Gastrocnemius medialis (tissue), 4 donors: ENCODE data around the gene RPGR. TPM values are rescaled to one million over a fixed set of nuclear protein-coding genes. Genes with fewer than 3 reads are reported as not detected.

Experiments
- ATAC-seq, 2 donors: fragments of 150-250 bp; one replicate each; pipeline ENCODE4 v1.9.1; 2016
- DNase-seq, 2 donors: peaks; one replicate each; pipeline ENCODE4 v3.0.0-alpha.2; 2019
- H3K27ac ChIP-seq, 4 donors: fragments of 200-600 bp; sonication (generic); 1 replicate in 1 of 4; 2 replicates in 3 of 4; pipeline ENCODE4 v1.5.1; 2016 to 2018; ENCODE audit warnings: mild to moderate bottlenecking in 2 of 4, moderate library complexity in 1 of 4
- H3K27me3 ChIP-seq, 3 donors: fragments of 200-600 bp; sonication (generic) in 2 of 3; 1 replicate in 1 of 3; 2 replicates in 2 of 3; pipeline versions ENCODE4 v1.5.1 to v1.6.0; 2016 to 2019; ENCODE audit warnings: mild to moderate bottlenecking in 1 of 3, moderate library complexity in 1 of 3
- H3K36me3 ChIP-seq, 2 donors: fragments of 200-600 bp; sonication (generic) in 1 of 2; one replicate each; pipeline ENCODE4 v1.5.1; 2017 to 2018
- H3K4me1 ChIP-seq, 2 donors: fragments of 200-600 bp; sonication (generic) in 1 of 2; one replicate each; pipeline ENCODE4 v1.5.1; 2016 to 2017; ENCODE audit warnings: mild to moderate bottlenecking in 2 of 2
- H3K4me3 ChIP-seq, 4 donors: fragments of 200-600 bp; sonication (generic) in 3 of 4; 1 replicate in 1 of 4; 2 replicates in 3 of 4; pipeline ENCODE4 v1.5.1; 2016 to 2019; ENCODE audit warnings: mild to moderate bottlenecking in 2 of 4
- H3K9me3 ChIP-seq, 3 donors: fragments of 200-600 bp; sonication (generic) in 2 of 3; 1 replicate in 1 of 3; 2 replicates in 2 of 3; pipeline ENCODE4 v1.5.1; 2016 to 2019
- POLR2A ChIP-seq, 2 donors: fragments of 450-650 bp; IDR thresholded peaks; one replicate each; pipeline ENCODE4 v1.6.1; 2017; ENCODE audit warnings: antibody characterized with exemption in 2 of 2, mild to moderate bottlenecking in 2 of 2, moderate library complexity in 2 of 2
- in situ Hi-C, 4 donors: fragments of 200-750 bp; cut with MboI; loops; one replicate each; pipeline versions ENCODE4 v1.15.0 to v1.8.0; 2017; ENCODE audit warnings: low sequenced_read_pairs in 4 of 4
- intact Hi-C: fragments of 100-400 bp; cut with DNase I; formaldehyde crosslinking; loops from one replicate; pipeline ENCODE4 v1.15.1; 2023; ENCODE audit warnings: low total_unique reads
- total RNA-seq, 4 donors: library from RNA; depleted of rRNA; stranded (reverse); fragments of >200 nt; gene quantifications; one replicate each; pipeline versions ENCODE4 v1.1.0 to v1.2.3, GENCODE V29; 2016
- TF ChIP-seq, protein P1 (sequence below), 5 experiments: fragments of 450-650 bp in 3 of 5; fragments of 200-600 bp in 2 of 5; sonication (generic) in 2 of 5; IDR thresholded peaks in 4 of 5; conservative IDR thresholded peaks in 1 of 5; 1 replicate in 4 of 5; 2 replicates in 1 of 5; pipeline ENCODE4 v1.5.1; 2016 to 2019; ENCODE audit warnings: antibody characterized with exemption in 5 of 5, mild to moderate bottlenecking in 3 of 5, moderate library complexity in 3 of 5

RPGR gene
- total RNA-seq, 4 donors from 2014 or later: 10.5 to 28.7 (median 13.7) TPM

DNA sequence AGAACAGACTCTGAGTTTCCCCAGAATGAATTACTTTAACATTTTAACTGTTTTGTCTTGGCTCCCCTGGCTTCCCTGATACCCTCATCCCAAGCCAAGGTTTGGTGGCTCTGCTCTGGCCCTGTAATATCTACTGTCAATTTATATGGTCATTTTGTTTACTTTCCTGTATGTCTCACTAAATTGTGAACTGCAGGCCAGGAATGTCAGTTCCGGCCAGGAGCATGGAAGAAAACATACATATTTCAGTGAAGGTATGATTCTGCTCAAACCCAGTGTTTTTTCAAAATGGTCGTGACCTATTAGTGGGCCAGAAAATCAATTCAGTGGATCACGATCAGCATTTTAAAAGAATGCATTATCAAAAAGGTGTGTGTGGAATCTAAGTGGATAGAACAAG is 1.2 kb downstream of the RPGR start:
- no peaks in the 10 kb centered on the region for H3K9me3 ChIP-seq

DNA sequence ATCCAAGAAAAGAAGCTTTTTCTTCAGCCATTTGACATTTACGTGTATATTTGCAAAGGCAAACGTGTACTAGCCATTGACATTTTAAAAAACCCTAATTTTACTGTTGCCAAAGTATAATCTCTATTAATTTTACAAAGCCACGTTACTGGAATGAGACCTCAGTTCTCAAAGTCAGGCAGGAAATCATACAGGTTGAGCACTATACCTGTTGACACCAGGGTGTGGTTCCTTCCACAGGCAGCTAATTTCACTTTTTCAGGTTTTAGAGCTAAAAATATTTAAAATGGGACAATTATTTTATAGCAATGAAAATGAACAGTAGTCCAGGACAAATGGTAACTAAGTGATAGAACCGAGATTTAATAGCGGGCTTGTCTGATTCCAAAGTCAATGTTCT is 6.5 kb downstream of the RPGR start:
- no peak for DNase-seq
- no peaks in the 10 kb centered on the region for H3K9me3 ChIP-seq
- in situ Hi-C loops: no loop called here
- intact Hi-C loops: loop anchor here (10.0 kb wide), 1 partner anchor 576 kb away; no protein-coding TSS in a partner anchor
- no peaks in the 10 kb centered on the region for H3K4me1 ChIP-seq
- H3K27ac ChIP-seq: no peak overlapping the region
- ATAC-seq: no peak
- no peaks in the 10 kb centered on the region for H3K27me3 ChIP-seq
- no peak for TF ChIP-seq POLR2A (IDR thresholded peaks at IDR 0.05)
- TF ChIP-seq, protein P1, sequence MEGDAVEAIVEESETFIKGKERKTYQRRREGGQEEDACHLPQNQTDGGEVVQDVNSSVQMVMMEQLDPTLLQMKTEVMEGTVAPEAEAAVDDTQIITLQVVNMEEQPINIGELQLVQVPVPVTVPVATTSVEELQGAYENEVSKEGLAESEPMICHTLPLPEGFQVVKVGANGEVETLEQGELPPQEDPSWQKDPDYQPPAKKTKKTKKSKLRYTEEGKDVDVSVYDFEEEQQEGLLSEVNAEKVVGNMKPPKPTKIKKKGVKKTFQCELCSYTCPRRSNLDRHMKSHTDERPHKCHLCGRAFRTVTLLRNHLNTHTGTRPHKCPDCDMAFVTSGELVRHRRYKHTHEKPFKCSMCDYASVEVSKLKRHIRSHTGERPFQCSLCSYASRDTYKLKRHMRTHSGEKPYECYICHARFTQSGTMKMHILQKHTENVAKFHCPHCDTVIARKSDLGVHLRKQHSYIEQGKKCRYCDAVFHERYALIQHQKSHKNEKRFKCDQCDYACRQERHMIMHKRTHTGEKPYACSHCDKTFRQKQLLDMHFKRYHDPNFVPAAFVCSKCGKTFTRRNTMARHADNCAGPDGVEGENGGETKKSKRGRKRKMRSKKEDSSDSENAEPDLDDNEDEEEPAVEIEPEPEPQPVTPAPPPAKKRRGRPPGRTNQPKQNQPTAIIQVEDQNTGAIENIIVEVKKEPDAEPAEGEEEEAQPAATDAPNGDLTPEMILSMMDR (IDR thresholded peaks at IDR 0.05 in 4 of 5, conservative IDR thresholded peaks at IDR 0.05 in 1 of 5): no peak
- peaks cover 0 to 16% of the 10 kb centered on the region in 2 donors for H3K36me3 ChIP-seq
- H3K4me3 ChIP-seq: no peak overlapping the region

More for the DNA sequence above, 1.2 kb downstream of the RPGR start:
- no peak for DNase-seq
- Histone ChIP-seq H3K27me3 (no peaks in the 10 kb centered on the region), H3K4me3 (peak overlapping the region; percentile 72 to 85 (median 78)), H3K36me3 (no peaks in the 10 kb centered on the region), H3K27ac (peak overlapping the region; percentile 85 to 93 (median 92)), H3K4me1 (no peaks in the 10 kb centered on the region)
- in situ Hi-C loops: no loop called here
- intact Hi-C loops: loop anchor here (2.0 to 10.0 kb wide), 3 partner anchors 134 to 581 kb away; no protein-coding TSS in a partner anchor
- TF ChIP-seq POLR2A (IDR thresholded peaks at IDR 0.05): no peak
- TF ChIP-seq, protein P1 (IDR thresholded peaks at IDR 0.05 in 4 of 5, conservative IDR thresholded peaks at IDR 0.05 in 1 of 5): no peak
- no peak for ATAC-seq

DNA sequence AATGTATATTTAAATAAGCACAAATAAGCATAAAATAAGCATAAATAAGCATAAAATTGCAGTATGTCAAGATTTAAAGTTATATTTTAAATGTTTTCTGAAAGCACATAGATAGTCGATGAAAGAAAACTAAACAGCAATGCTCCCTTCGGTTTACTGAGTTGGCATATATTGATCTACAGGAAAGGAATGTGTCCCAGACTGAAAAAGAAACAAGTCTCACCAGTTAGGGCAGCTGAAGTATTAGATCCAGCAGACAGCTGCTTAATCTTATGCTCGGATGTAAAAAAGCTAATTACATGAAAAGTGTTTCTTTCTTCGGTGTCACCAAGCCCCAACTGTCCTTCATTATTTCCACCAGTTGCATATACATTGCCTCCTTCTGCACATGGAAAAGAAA is 8.7 kb downstream of the RPGR start:
- ATAC-seq: no peak
- no peak for TF ChIP-seq POLR2A (IDR thresholded peaks at IDR 0.05)
- TF ChIP-seq, protein P1 (IDR thresholded peaks at IDR 0.05 in 4 of 5, conservative IDR thresholded peaks at IDR 0.05 in 1 of 5): no peak
- Histone ChIP-seq H3K9me3 (no peaks in the 10 kb centered on the region), H3K4me1 (no peaks in the 10 kb centered on the region), H3K27me3 (no peaks in the 10 kb centered on the region), H3K36me3 (peaks cover 0 to 25% of the 10 kb centered on the region in 2 donors), H3K27ac (no peak overlapping the region), H3K4me3 (no peak overlapping the region)
- in situ Hi-C loops (no loop called here), intact Hi-C loops (no loop called here)
- DNase-seq: no peak

DNA sequence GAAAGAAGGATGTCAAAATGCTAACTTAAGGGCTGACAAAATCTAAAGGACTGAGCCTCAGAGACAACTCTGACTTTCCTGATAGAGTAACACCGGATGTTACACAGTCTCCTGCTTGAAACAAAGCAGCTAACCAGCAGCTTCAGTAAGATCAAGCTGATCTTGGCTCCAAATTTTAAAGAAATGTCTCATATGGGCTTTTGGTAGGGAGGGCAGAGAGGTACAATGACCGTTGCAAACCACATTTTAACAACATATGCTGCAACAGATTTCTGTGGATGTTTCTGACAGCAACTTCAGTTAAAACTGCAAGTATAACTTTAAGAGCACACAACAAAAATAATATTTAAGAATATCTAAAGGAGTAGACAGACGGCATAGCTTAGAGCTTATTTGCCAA is 9.1 kb downstream of the RPGR start:
- intact Hi-C loops: no loop called here
- in situ Hi-C loops: no loop called here
- H3K27ac ChIP-seq: no peak overlapping the region
- ATAC-seq: no peak
- no peaks in the 10 kb centered on the region for H3K9me3 ChIP-seq
- no peak for DNase-seq
- no peak overlapping the region for H3K4me3 ChIP-seq
- peaks cover 0 to 29% of the 10 kb centered on the region in 2 donors for H3K36me3 ChIP-seq
- TF ChIP-seq, protein P1 (IDR thresholded peaks at IDR 0.05 in 4 of 5, conservative IDR thresholded peaks at IDR 0.05 in 1 of 5): no peak
- TF ChIP-seq POLR2A (IDR thresholded peaks at IDR 0.05): no peak
- H3K4me1 ChIP-seq: no peaks in the 10 kb centered on the region
- H3K27me3 ChIP-seq: no peaks in the 10 kb centered on the region

DNA sequence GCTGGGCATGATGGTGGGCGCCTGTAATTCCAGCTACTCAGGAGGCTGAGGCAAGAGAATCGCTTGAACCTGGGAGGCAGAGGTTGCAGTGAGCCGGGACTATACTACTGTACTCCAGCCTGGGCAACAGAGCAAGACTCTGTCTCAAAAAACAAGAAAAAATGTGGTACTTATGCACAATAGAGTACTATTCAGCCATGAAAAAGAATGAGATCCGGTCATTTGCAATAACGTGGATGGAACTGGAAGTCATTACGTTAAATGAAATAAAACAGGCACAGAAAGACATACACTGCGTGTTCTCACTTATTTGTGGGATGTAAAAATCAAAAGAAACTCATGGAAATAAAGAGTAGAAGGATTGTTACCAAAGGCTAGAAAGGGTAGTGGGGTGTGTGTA is 12.1 kb downstream of the RPGR start:
- Histone ChIP-seq H3K4me1 (no peaks in the 10 kb centered on the region), H3K27me3 (no peaks in the 10 kb centered on the region), H3K27ac (no peak overlapping the region), H3K36me3 (peaks cover 0 to 30% of the 10 kb centered on the region in 2 donors), H3K4me3 (no peak overlapping the region), H3K9me3 (no peaks in the 10 kb centered on the region)
- ATAC-seq: no peak
- intact Hi-C loops: no loop called here
- no peak for TF ChIP-seq POLR2A (IDR thresholded peaks at IDR 0.05)
- TF ChIP-seq, protein P1 (IDR thresholded peaks at IDR 0.05 in 4 of 5, conservative IDR thresholded peaks at IDR 0.05 in 1 of 5): no peak
- in situ Hi-C loops: no loop called here
- DNase-seq: no peak
